Fibroblast of the aortic adventitia (primary cell): ENCODE data around the gene CKMT2. TPM values are rescaled to one million over a fixed set of nuclear protein-coding genes. Genes with fewer than 3 reads are reported as not detected.
"Not testable (repeated sequence)": the region's sequence is repeated elsewhere in the genome, so short reads cannot be mapped to it uniquely, and the experiment has no call there.

Experiments
- DNase-seq: peaks from one replicate; pipeline ENCODE4 v3.0.0-alpha.2; 2010; ENCODE audit warnings: low read depth
- H3K4me3 ChIP-seq: 2 replicates; pipeline ENCODE4 v1.5.1; 2011; ENCODE audit warnings: low read depth, mild to moderate bottlenecking, control low read depth, low read length, moderate library complexity
- total RNA-seq: library from RNA; depleted of rRNA; stranded (reverse); fragments of >200 nt; gene quantifications from 2 replicates; pipeline ENCODE4 v1.2.3, GENCODE V29; 2012; ENCODE audit warnings: low replicate concordance
- TF ChIP-seq, protein P1 (sequence below): IDR thresholded peaks from 2 replicates; pipeline ENCODE4 v1.5.1; 2011; ENCODE audit warnings: mild to moderate bottlenecking, low read length, control low read depth, inconsistent platforms; ENCODE audit not compliant: insufficient read depth

The CKMT2 gene
- total RNA-seq, 1 donor = 1.4 TPM

DNA sequence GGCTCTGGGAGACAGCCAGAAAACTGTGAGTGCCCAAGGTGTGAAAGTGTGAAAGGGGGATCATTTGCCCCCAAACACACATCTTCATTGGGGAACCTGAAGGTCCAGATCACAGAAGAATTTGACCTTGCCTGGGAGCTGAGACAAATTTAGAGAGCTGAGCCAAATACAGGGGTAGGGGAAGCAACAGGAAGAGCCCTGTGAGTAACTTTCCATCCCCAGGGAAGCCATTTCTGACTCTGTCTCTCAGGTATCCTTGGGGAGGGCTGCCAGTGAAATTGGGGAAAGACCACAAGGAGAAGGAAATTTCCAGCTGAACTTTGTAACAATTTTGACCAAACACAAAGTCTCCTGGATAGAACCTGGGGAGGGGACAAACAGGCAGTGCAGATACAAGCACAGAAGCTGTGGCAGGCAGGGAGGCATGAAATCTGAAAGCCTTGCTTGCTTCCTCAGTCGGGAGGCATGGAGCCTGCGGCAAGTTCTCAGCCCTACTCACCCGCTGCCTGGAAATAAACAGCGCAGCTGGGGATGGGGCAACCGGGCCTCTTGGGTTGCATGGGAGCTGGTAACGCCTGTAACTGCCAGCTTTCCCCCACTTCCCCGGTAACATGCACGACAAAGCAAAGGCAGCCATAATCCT is 36.8 kb downstream of the CKMT2 start:
- TF ChIP-seq, protein P1, sequence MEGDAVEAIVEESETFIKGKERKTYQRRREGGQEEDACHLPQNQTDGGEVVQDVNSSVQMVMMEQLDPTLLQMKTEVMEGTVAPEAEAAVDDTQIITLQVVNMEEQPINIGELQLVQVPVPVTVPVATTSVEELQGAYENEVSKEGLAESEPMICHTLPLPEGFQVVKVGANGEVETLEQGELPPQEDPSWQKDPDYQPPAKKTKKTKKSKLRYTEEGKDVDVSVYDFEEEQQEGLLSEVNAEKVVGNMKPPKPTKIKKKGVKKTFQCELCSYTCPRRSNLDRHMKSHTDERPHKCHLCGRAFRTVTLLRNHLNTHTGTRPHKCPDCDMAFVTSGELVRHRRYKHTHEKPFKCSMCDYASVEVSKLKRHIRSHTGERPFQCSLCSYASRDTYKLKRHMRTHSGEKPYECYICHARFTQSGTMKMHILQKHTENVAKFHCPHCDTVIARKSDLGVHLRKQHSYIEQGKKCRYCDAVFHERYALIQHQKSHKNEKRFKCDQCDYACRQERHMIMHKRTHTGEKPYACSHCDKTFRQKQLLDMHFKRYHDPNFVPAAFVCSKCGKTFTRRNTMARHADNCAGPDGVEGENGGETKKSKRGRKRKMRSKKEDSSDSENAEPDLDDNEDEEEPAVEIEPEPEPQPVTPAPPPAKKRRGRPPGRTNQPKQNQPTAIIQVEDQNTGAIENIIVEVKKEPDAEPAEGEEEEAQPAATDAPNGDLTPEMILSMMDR = no peak
- no peak overlapping the region for H3K4me3 ChIP-seq
- DNase-seq = no peak

DNA sequence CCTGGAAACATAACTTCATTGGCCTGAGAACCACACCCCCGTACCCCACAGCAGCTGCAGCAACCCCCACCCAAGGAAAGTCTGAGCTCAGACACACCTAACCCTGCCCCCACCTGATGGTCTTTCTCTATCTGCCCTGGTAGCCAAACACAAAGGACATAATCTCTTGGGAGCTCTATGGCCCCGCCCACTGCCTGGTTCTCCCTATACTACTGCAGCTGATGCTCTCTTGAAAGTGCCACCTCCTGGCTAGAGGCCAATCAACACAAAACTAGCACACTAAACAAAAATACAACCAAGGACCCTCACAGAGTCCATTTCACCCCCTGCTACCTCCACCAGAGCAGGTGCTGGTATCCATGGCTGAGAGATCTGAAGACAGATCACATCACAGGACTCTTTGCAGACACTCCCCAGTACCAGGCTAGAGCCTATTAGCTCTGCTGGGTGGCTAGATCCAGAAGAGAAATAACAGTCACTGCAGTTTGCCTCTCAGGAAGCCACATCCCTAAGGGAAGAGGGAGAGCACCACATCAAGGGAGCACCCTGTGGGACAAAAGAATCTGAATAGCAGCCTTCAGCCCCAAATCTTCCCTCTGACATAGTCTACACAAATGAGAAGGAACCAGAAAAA is 37.4 kb downstream of the CKMT2 start:
- H3K4me3 ChIP-seq, DNase-seq: not testable (repeated sequence)

DNA sequence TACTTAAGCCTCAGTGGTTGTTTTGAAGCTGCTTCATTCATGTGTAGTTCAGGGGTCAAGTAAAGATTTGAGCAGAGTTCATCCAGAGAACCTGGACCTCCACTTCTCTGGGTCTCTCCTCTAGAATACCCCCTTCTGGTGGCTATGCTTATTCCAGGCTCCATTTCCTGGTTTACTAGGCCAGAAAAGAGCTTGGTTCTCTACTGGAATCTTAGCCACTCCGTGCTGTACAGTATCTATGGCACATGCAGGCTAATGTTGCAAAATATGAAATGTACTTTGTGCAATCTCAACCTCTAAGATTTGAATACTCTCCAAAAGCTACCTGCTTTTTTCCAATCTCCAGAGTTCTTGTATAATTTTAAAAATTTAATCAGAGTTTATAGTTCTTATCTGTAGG is 50.9 kb downstream of the CKMT2 start:
- DNase-seq = no peak
- TF ChIP-seq, protein P1 = no peak
- H3K4me3 ChIP-seq = no peak overlapping the region

DNA sequence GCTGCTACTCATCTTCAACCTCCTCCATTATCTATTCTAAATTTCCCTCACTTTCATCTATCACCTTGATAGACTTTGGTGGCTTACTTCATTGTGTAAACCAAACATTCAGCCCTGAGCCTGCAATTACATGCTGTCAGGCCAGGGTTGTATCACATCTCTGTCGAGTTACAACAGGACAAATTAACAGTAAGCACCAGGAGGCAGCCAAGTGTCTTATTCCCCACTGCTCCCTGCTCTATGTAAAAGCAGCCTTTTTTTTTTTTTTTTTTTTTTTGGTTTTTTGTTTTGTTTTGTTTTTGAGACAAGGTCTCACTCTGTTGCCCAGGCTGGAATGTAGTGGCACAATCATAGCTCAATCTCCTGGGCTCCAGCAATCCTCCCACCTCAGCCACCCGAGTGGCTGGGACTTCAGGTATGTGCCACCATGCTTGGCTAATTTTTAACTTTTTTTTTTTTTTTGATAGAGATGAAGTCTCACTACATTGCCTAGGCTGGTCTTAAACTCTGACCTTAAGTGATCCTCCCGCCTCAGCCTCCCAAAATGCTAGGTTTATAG is 53.0 kb downstream of the CKMT2 start:
- TF ChIP-seq, protein P1 = no peak
- DNase-seq = no peak
- H3K4me3 ChIP-seq = no peak overlapping the region

DNA sequence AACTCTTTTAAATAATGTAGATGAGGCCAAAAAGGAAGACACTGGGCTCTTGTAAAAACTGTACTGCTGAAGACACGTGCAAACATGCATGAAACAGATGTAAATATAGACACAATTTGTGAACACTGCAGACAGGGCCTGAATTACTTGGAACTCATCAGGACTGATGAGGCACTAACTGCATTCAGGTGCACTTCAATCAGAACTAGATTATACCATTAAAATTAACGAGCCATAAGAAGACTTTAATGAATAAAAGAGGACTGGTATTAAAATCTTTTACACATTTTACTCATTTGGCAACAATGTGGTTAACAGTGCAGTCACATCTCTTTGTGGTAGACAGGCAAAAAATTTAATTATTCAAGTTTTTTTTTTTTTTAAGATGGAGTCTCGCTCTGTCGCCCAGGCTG is 54.9 kb downstream of the CKMT2 start:
- no peak overlapping the region for H3K4me3 ChIP-seq
- TF ChIP-seq, protein P1 = no peak
- DNase-seq = no peak

DNA sequence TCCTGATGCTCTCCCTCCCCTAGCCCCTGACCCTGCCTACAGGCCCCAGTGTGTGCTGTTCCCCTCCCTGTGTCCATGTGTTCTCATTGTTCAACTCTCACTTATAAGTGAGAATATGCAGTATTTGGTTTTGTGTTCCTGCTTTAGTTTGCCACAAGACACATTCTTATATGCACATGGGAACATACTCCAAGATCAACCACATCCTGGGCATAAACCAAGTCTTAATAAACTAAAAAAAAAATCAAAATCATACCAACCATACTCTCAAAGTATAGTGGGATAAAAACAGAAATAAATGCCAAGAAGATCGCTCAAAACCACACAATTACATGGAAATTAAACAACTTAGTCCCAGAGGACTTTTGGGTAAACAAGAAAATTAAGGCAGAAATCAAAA is 57.0 kb downstream of the CKMT2 start:
- no peak overlapping the region for H3K4me3 ChIP-seq
- TF ChIP-seq, protein P1 = no peak
- DNase-seq = no peak

DNA sequence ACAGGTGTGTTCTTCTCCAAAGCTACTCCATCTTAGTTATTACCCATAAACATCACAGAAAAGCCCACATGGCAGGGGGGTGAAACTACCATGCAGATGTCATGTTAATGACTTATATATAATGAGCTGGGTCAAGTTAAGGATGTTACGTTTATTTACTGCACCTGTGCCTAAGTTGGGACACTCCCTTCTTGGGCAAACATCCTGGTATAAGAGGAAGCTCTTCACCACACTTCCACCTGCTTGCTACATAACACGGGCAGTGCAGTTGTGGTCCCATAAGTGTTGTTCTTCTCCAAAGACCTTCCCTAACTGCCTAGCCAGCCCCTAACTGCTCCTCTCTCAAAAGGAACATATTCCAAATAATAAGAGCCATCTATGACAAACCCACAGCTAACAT is 59.0 kb downstream of the CKMT2 start:
- TF ChIP-seq, protein P1 = no peak
- DNase-seq = no peak
- H3K4me3 ChIP-seq = no peak overlapping the region

DNA sequence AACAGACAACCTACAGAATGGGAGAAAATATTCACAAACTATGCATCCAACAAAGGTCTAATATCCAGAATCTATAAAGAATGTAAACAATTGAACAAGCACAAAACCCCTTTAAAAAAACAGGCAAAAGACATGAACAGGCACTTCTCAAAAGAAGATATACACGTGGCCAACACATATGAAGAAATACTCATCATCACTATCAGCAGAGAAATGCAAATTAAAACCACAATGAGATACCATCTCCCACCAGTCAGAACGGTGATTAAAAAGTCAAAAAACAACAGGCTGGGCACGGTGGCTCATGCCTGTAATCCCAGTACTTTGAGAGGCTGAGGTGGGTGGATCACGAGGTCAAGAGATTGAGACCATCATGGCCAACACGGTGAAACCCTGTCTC is 60.9 kb downstream of the CKMT2 start:
- not testable (repeated sequence) for DNase-seq

More for the DNA sequence above, 60.9 kb downstream of the CKMT2 start:
- H3K4me3 ChIP-seq = not testable (repeated sequence)
